H9 (cell line): ENCODE data around the gene CMTM4. TPM values are rescaled to one million over a fixed set of nuclear protein-coding genes. Genes with fewer than 3 reads are reported as not detected.

Experiments used
- DNase-seq: peaks from one replicate; pipeline ENCODE4 v3.0.0-alpha.2; 2017
- H2AFZ ChIP-seq: one replicate; pipeline ENCODE4 v1.6.1; 2013; ENCODE audit warnings: mild to moderate bottlenecking, low read length, control low read depth, moderate library complexity
- H2AK5ac ChIP-seq: 2 replicates; pipeline ENCODE4 v1.6.1; 2013; ENCODE audit warnings: low read length, control low read depth, mixed read lengths; ENCODE audit not compliant: insufficient read length
- H2BK120ac ChIP-seq: one replicate; pipeline ENCODE4 v1.6.1; 2013; ENCODE audit warnings: low read depth, mild to moderate bottlenecking, low read length, control low read depth, inconsistent platforms; ENCODE audit not compliant: poor library complexity, severe bottlenecking
- H2BK12ac ChIP-seq: 2 replicates; pipeline ENCODE4 v1.6.1; 2013; ENCODE audit warnings: low read length, control low read depth, mixed read lengths, low read depth; ENCODE audit not compliant: insufficient read length
- H2BK15ac ChIP-seq: 2 replicates; pipeline ENCODE4 v1.6.1; 2013; ENCODE audit warnings: low read depth, low read length, control low read depth
- H2BK20ac ChIP-seq: one replicate; pipeline ENCODE4 v1.6.1; 2013; ENCODE audit warnings: low read depth, mild to moderate bottlenecking, low read length, control low read depth, inconsistent platforms; ENCODE audit not compliant: poor library complexity, severe bottlenecking
- H2BK5ac ChIP-seq: 2 replicates; pipeline ENCODE4 v1.6.1; 2013; ENCODE audit warnings: low read length, control low read depth, mixed read lengths; ENCODE audit not compliant: insufficient read length
- H3K14ac ChIP-seq: 2 replicates; pipeline ENCODE4 v1.6.1; 2013; ENCODE audit warnings: low read length, control low read depth; ENCODE audit not compliant: insufficient read depth
- H3K18ac ChIP-seq: 2 replicates; pipeline ENCODE4 v1.6.1; 2013; ENCODE audit warnings: low read depth, mild to moderate bottlenecking, mixed read lengths, low read length, control low read depth; ENCODE audit not compliant: insufficient read length
- H3K23ac ChIP-seq: 2 replicates; pipeline ENCODE4 v1.6.1; 2013; ENCODE audit warnings: low read length, control low read depth, mixed read lengths, low read depth; ENCODE audit not compliant: insufficient read length
- H3K23me2 ChIP-seq: 2 replicates; pipeline ENCODE4 v1.6.1; 2013; ENCODE audit warnings: low read depth, mild to moderate bottlenecking, mixed read lengths, low read length, control low read depth; ENCODE audit not compliant: insufficient read length, poor library complexity, severe bottlenecking
- H3K27ac ChIP-seq: 2 replicates; pipeline ENCODE4 v1.5.1; 2013; ENCODE audit warnings: low read length, control low read depth, mixed read lengths, low read depth; ENCODE audit not compliant: insufficient read length
- H3K27me3 ChIP-seq: 2 replicates; pipeline ENCODE4 v1.6.1; 2013; ENCODE audit warnings: low read length, control low read depth, inconsistent platforms; ENCODE audit not compliant: insufficient read depth
- H3K4ac ChIP-seq: 2 replicates; pipeline ENCODE4 v1.6.1; 2013; ENCODE audit warnings: low read depth, mild to moderate bottlenecking, control low read depth, inconsistent platforms, low read length, moderate library complexity
- H3K4me1 ChIP-seq: 2 replicates; pipeline ENCODE4 v1.6.1; 2013; ENCODE audit warnings: low read length, control low read depth, inconsistent platforms; ENCODE audit not compliant: insufficient read depth
- H3K4me2 ChIP-seq: 2 replicates; pipeline ENCODE4 v1.6.1; 2013; ENCODE audit warnings: low read length, control low read depth, mixed read lengths; ENCODE audit not compliant: insufficient read length, insufficient read depth
- H3K56ac ChIP-seq: 2 replicates; pipeline ENCODE4 v1.6.1; 2013; ENCODE audit warnings: low read depth, mild to moderate bottlenecking, mixed read lengths, low read length, control low read depth; ENCODE audit not compliant: insufficient read length
- H3K79me1 ChIP-seq: 2 replicates; pipeline ENCODE4 v1.6.1; 2013; ENCODE audit warnings: low read depth, mild to moderate bottlenecking, moderate library complexity, low read length, control low read depth, inconsistent platforms; ENCODE audit not compliant: insufficient read depth, poor library complexity, severe bottlenecking
- H3K79me2 ChIP-seq: 2 replicates; pipeline ENCODE4 v1.6.1; 2013; ENCODE audit warnings: low read length, control low read depth, inconsistent platforms; ENCODE audit not compliant: insufficient read depth
- H3K9ac ChIP-seq: 2 replicates; pipeline ENCODE4 v1.6.1; 2013; ENCODE audit warnings: low read length, control low read depth, mixed read lengths; ENCODE audit not compliant: insufficient read length; ENCODE audit errors: extremely low read depth
- H3K9me3 ChIP-seq: one replicate; pipeline ENCODE4 v1.6.1; 2013; ENCODE audit warnings: low read depth, low read length, inconsistent platforms; ENCODE audit not compliant: control insufficient read depth
- H3T11ph ChIP-seq: one replicate; pipeline ENCODE4 v1.6.1; 2013; ENCODE audit warnings: mild to moderate bottlenecking, low read length, control low read depth, inconsistent platforms
- H4K20me1 ChIP-seq: one replicate; pipeline ENCODE4 v1.6.1; 2013; ENCODE audit not compliant: control insufficient read depth, insufficient read length, insufficient read depth
- H4K5ac ChIP-seq: 2 replicates; pipeline ENCODE4 v1.6.1; 2013; ENCODE audit warnings: low read depth, mild to moderate bottlenecking, mixed read lengths, low read length, control low read depth; ENCODE audit not compliant: insufficient read length
- H4K8ac ChIP-seq: replicated peaks from 2 replicates; pipeline ENCODE4 v1.6.1; 2013; ENCODE audit warnings: low read length, control low read depth, mixed read lengths, low read depth; ENCODE audit not compliant: insufficient read length
- H4K91ac ChIP-seq: 2 replicates; pipeline ENCODE4 v1.6.1; 2013; ENCODE audit warnings: low read depth, mild to moderate bottlenecking, moderate library complexity, mixed read lengths, low read length, control low read depth; ENCODE audit not compliant: insufficient read length
- H3K27ac Mint-ChIP-seq, 3 experiments: 2 replicates in 2 of 3; 3 replicates in 1 of 3; pipeline ENCODE4 v1.8.0; 2020 to 2021; ENCODE audit warnings: mixed read lengths in 3 of 3, mild to moderate bottlenecking in 1 of 3, moderate library complexity in 1 of 3
- H3K27me3 Mint-ChIP-seq: 2 replicates; pipeline ENCODE4 v1.8.0; 2021; ENCODE audit warnings: low read depth, mild to moderate bottlenecking, moderate library complexity, mixed read lengths
- H3K36me3 Mint-ChIP-seq, 3 experiments: 2 replicates in 2 of 3; 3 replicates in 1 of 3; pipeline ENCODE4 v1.8.0; 2020 to 2021; ENCODE audit warnings: low read depth in 3 of 3, mixed read lengths in 3 of 3; ENCODE audit not compliant: insufficient read depth in 1 of 3
- H3K4me1 Mint-ChIP-seq, 2 experiments: 2 replicates each; pipeline ENCODE4 v1.8.0; 2020; ENCODE audit warnings: mixed read lengths in 2 of 2
- H3K4me3 Mint-ChIP-seq, 2 experiments: 2 replicates in 1 of 2; 3 replicates in 1 of 2; pipeline ENCODE4 v1.8.0; 2020 to 2021; ENCODE audit warnings: mild to moderate bottlenecking in 2 of 2, mixed read lengths in 2 of 2, moderate library complexity in 1 of 2
- H3K9me3 Mint-ChIP-seq, 2 experiments: 2 replicates in 1 of 2; 3 replicates in 1 of 2; pipeline ENCODE4 v1.8.0; 2020; ENCODE audit warnings: mild to moderate bottlenecking in 2 of 2, mixed read lengths in 2 of 2, moderate library complexity in 1 of 2
- WGBS: extraction: QIAGEN DNeasy Blood & Tissue Kit; methylation state at CpG from one replicate; pipeline ENCODE4 v1.1.7; 2013; ENCODE audit warnings: missing lambda C conversion rate, low lambda C conversion rate, mixed read lengths; ENCODE audit not compliant: insufficient read length; ENCODE audit errors: extremely low coverage; 5-methylcytosine and 5-hydroxymethylcytosine counted together
- total RNA-seq: library from RNA; stranded (reverse); gene quantifications from 2 replicates; pipeline ENCODE4 v1.2.1, GENCODE V29; 2021
- TF ChIP-seq, protein P1 (sequence below): fragments of 200-600 bp; sonication (generic); conservative IDR thresholded peaks from 3 replicates; pipeline ENCODE4 v1.8.0; 2021; ENCODE audit warnings: antibody characterized with exemption, mild to moderate bottlenecking

The CMTM4 gene
- total RNA-seq, 1 experiment from 2014 or later = 40.5 TPM

- Mint-ChIP-seq H3K4me1 (peaks cover 0 to 4% of the 10 kb centered on the region in 2 experiments; a peak in 3 of 4 replicates), H3K4me3 (no peak overlapping the region), H3K36me3 (no peaks in the 10 kb centered on the region), H3K9me3 (no peaks in the 10 kb centered on the region), H3K27ac (no peak overlapping the region), H3K27me3 (peaks cover 7% of the 10 kb centered on the region; the same call in 1 of the 2 replicates)
- H2BK120ac ChIP-seq = no peak overlapping the region
- no peak overlapping the region for H3K23ac ChIP-seq
- H3K23me2 ChIP-seq = no peaks in the 10 kb centered on the region
- no peak overlapping the region for H3K4me2 ChIP-seq
- H2BK5ac ChIP-seq = no peak overlapping the region
- no peak overlapping the region for H3T11ph ChIP-seq
- no peak overlapping the region for H3K9ac ChIP-seq
- H3K14ac ChIP-seq = no peak overlapping the region
- H4K20me1 ChIP-seq = no peaks in the 10 kb centered on the region
- no peak overlapping the region for H4K5ac ChIP-seq
- no peak for DNase-seq
- H3K18ac ChIP-seq = no peak overlapping the region
- H3K9me3 ChIP-seq = no peaks in the 10 kb centered on the region
- no peak overlapping the region for H2AFZ ChIP-seq
- no peak overlapping the region for H2BK20ac ChIP-seq
- no peak overlapping the region for H4K91ac ChIP-seq
- no peaks in the 10 kb centered on the region for H3K27me3 ChIP-seq
- no peak overlapping the region for H3K27ac ChIP-seq
- TF ChIP-seq, protein P1, sequence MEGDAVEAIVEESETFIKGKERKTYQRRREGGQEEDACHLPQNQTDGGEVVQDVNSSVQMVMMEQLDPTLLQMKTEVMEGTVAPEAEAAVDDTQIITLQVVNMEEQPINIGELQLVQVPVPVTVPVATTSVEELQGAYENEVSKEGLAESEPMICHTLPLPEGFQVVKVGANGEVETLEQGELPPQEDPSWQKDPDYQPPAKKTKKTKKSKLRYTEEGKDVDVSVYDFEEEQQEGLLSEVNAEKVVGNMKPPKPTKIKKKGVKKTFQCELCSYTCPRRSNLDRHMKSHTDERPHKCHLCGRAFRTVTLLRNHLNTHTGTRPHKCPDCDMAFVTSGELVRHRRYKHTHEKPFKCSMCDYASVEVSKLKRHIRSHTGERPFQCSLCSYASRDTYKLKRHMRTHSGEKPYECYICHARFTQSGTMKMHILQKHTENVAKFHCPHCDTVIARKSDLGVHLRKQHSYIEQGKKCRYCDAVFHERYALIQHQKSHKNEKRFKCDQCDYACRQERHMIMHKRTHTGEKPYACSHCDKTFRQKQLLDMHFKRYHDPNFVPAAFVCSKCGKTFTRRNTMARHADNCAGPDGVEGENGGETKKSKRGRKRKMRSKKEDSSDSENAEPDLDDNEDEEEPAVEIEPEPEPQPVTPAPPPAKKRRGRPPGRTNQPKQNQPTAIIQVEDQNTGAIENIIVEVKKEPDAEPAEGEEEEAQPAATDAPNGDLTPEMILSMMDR = no peak
- H3K79me1 ChIP-seq = no peaks in the 10 kb centered on the region
- no peak overlapping the region for H3K4ac ChIP-seq
- no peaks in the 10 kb centered on the region for H3K4me1 ChIP-seq
- WGBS = no CpG with 5 or more reads among the region's 3 CpGs
- H2BK15ac ChIP-seq = no peak overlapping the region
- no peak overlapping the region for H2AK5ac ChIP-seq
- no peak overlapping the region for H4K8ac ChIP-seq
- H3K79me2 ChIP-seq = no peaks in the 10 kb centered on the region
- no peak overlapping the region for H3K56ac ChIP-seq
- no peak overlapping the region for H2BK12ac ChIP-seq
These were observed 98.4 kb downstream of the CMTM4 start for GRCh38 chr16:66598111-66598510.
